ENCODE data around the gene RNF7.

The RNF7 gene

GRCh38 chr3:141708367-141708766 is 29.7 kb upstream of the RNF7 start:
- Histone ChIP-seq H3K79me2 (ENCODE audit: insufficient read depth, low read length) (no peaks in the 10 kb centered on the region), H3K9ac (ENCODE audit: low read length) (no peak overlapping the region), H3F3A (ENCODE audit: insufficient read depth, low read length) (no peaks in the 10 kb centered on the region), H3K9me2 (ENCODE audit: low read depth, low read length) (no peaks in the 10 kb centered on the region), H3K4me2 (ENCODE audit: low read length) (no peak overlapping the region), H3K27ac (ENCODE audit: low read depth, low read length, poor library complexity, severe bottlenecking) (no peak overlapping the region), H3K36me3 (ENCODE audit: insufficient read depth, low read length) (no peaks in the 10 kb centered on the region), H3K4me1 (ENCODE audit: insufficient read depth, low read length, severe bottlenecking) (no peaks in the 10 kb centered on the region), H3K4me3 (ENCODE audit: low read depth, low read length, poor library complexity, severe bottlenecking) (no peak overlapping the region), H3K27me3 (ENCODE audit: insufficient read depth, low read length) (peaks cover 6% of the 10 kb centered on the region; the same call in 1 of the 2 replicates), H2AFZ (ENCODE audit: low read length) (no peak overlapping the region), H3K9me3 (ENCODE audit: low read length) (no peaks in the 10 kb centered on the region), H4K20me1 (ENCODE audit: insufficient read depth, low read length) (no peaks in the 10 kb centered on the region)
- TF ChIP-seq CTCF (IDR thresholded peaks at IDR 0.05; ENCODE audit: low read length) (no peak), EZH2 (IDR thresholded peaks at IDR 0.05; ENCODE audit: borderline replicate concordance, low read length) (no peak)

GRCh38 chr3:141709126-141709770 is 28.9 kb upstream of the RNF7 start:
- H3K27me3 ChIP-seq (ENCODE audit: insufficient read depth, low read length): peaks cover 6% of the 10 kb centered on the region; the same call in 1 of the 2 replicates
- no peaks in the 10 kb centered on the region for H3K36me3 ChIP-seq (ENCODE audit: insufficient read depth, low read length)
- H3F3A ChIP-seq (ENCODE audit: insufficient read depth, low read length): no peaks in the 10 kb centered on the region
- H3K79me2 ChIP-seq (ENCODE audit: insufficient read depth, low read length): no peaks in the 10 kb centered on the region
- H3K4me1 ChIP-seq (ENCODE audit: insufficient read depth, low read length, severe bottlenecking): no peaks in the 10 kb centered on the region
- H3K4me3 ChIP-seq (ENCODE audit: low read depth, low read length, poor library complexity, severe bottlenecking): no peak overlapping the region
- no peak overlapping the region for H3K27ac ChIP-seq (ENCODE audit: low read depth, low read length, poor library complexity, severe bottlenecking)
- no peak overlapping the region for H3K9ac ChIP-seq (ENCODE audit: low read length)
- H3K4me2 ChIP-seq (ENCODE audit: low read length): no peak overlapping the region
- H2AFZ ChIP-seq (ENCODE audit: low read length): no peak overlapping the region
- no peaks in the 10 kb centered on the region for H3K9me3 ChIP-seq (ENCODE audit: low read length)
- no peaks in the 10 kb centered on the region for H3K9me2 ChIP-seq (ENCODE audit: low read depth, low read length)
- no peaks in the 10 kb centered on the region for H4K20me1 ChIP-seq (ENCODE audit: insufficient read depth, low read length)
- TF ChIP-seq CTCF (IDR thresholded peaks at IDR 0.05; ENCODE audit: low read length): no peak
- no peak for TF ChIP-seq EZH2 (IDR thresholded peaks at IDR 0.05; ENCODE audit: borderline replicate concordance, low read length)

GRCh38 chr3:141710121-141710520 is 28.0 kb upstream of the RNF7 start:
- Histone ChIP-seq H3K9ac (ENCODE audit: low read length) (no peak overlapping the region), H3K4me1 (ENCODE audit: insufficient read depth, low read length, severe bottlenecking) (no peaks in the 10 kb centered on the region), H3K27me3 (ENCODE audit: insufficient read depth, low read length) (peaks cover 6% of the 10 kb centered on the region; the same call in 1 of the 2 replicates), H3K79me2 (ENCODE audit: insufficient read depth, low read length) (no peaks in the 10 kb centered on the region), H3K9me2 (ENCODE audit: low read depth, low read length) (no peaks in the 10 kb centered on the region), H3K27ac (ENCODE audit: low read depth, low read length, poor library complexity, severe bottlenecking) (no peak overlapping the region), H3K9me3 (ENCODE audit: low read length) (no peaks in the 10 kb centered on the region), H4K20me1 (ENCODE audit: insufficient read depth, low read length) (no peaks in the 10 kb centered on the region), H3K4me3 (ENCODE audit: low read depth, low read length, poor library complexity, severe bottlenecking) (no peak overlapping the region), H2AFZ (ENCODE audit: low read length) (no peak overlapping the region), H3K36me3 (ENCODE audit: insufficient read depth, low read length) (no peaks in the 10 kb centered on the region), H3K4me2 (ENCODE audit: low read length) (no peak overlapping the region), H3F3A (ENCODE audit: insufficient read depth, low read length) (no peaks in the 10 kb centered on the region)
- TF ChIP-seq EZH2 (IDR thresholded peaks at IDR 0.05; ENCODE audit: borderline replicate concordance, low read length) (no peak), CTCF (IDR thresholded peaks at IDR 0.05; ENCODE audit: low read length) (no peak)

All from OCI-LY1 (cell line).